Suprapubic skin (tissue), 4 donors: Measurements from ENCODE around the gene PKIB.

Experiments
- CTCF ChIP-seq, 2 donors: fragments of 200-600 bp in 1 of 2; fragments of 450-650 bp in 1 of 2; sonication (generic) in 1 of 2; IDR thresholded peaks; one replicate each; pipeline ENCODE4 v1.5.1; 2016 to 2019; ENCODE audit warnings: antibody characterized with exemption in 2 of 2, mild to moderate bottlenecking in 1 of 2, moderate library complexity in 1 of 2
- EP300 ChIP-seq: sonication (generic); formaldehyde crosslinking; IDR thresholded peaks from one replicate; pipeline ENCODE4 v1.6.1; 2017; ENCODE audit warnings: antibody characterized with exemption
- POLR2A ChIP-seq, 2 donors: fragments of 450-650 bp; IDR thresholded peaks; one replicate each; pipeline ENCODE4 v1.6.1; 2017; ENCODE audit warnings: antibody characterized with exemption in 2 of 2, mild to moderate bottlenecking in 2 of 2, moderate library complexity in 2 of 2
- POLR2AphosphoS5 ChIP-seq, 3 donors: sonication (generic); formaldehyde crosslinking; IDR thresholded peaks; one replicate each; pipeline ENCODE4 v1.6.1; 2017; ENCODE audit warnings: antibody characterized with exemption in 3 of 3

GRCh38 chr6:122696079-122696478 lies 85.9 kb downstream of the PKIB start:
- TF ChIP-seq CTCF (IDR thresholded peaks at IDR 0.05) (no peak), POLR2AphosphoS5 (IDR thresholded peaks at IDR 0.05) (no peak), POLR2A (IDR thresholded peaks at IDR 0.05) (no peak), EP300 (no peak)
